Keratinocyte (primary cell): ENCODE measurements around the gene ITGA3.

Experiments
- CTCF ChIP-seq, 3 experiments: IDR thresholded peaks in 1 of 3; conservative IDR thresholded peaks in 1 of 3; optimal IDR thresholded peaks in 1 of 3; 2 replicates in 2 of 3; 3 replicates in 1 of 3; pipeline versions ENCODE3 to v1.5.1; 2011; ENCODE audit warnings: low read length in 3 of 3, mild to moderate bottlenecking in 3 of 3, moderate library complexity in 2 of 3, control low read depth in 1 of 3, inconsistent platforms in 1 of 3; ENCODE audit not compliant: insufficient read depth in 2 of 3; ENCODE audit errors: extremely low read depth in 1 of 3
- EZH2 ChIP-seq: IDR thresholded peaks from one replicate; pipeline ENCODE4 v1.6.1; 2012; ENCODE audit warnings: inconsistent platforms, mild to moderate bottlenecking, low read length, moderate library complexity

GRCh38 chr17:50046667-50047066 lies 9.2 kb upstream of the ITGA3 start:
- TF ChIP-seq CTCF (optimal IDR thresholded peaks at IDR 0.05 in 1 of 3, IDR thresholded peaks at IDR 0.05 in 1 of 3, conservative IDR thresholded peaks at IDR 0.05 in 1 of 3; ENCODE audit: extremely low read depth in 1 of 3, insufficient read depth in 2 of 3, low read length in 3 of 3) (no peak), EZH2 (no peak)
